MM.1S (cell line): ENCODE measurements around the gene AFAP1.

Experiments used
- DNase-seq: peaks from one replicate; pipeline ENCODE4 v3.0.0-alpha.2; 2015
- H2AFZ ChIP-seq: fragments of 300-600 bp; sonication (generic); 2 replicates; pipeline ENCODE4 v1.6.0; 2016; ENCODE audit warnings: antibody characterized with exemption, low read length
- H3F3A ChIP-seq: fragments of 300-600 bp; sonication (generic); 2 replicates; pipeline ENCODE4 v1.6.1; 2016; ENCODE audit warnings: mild to moderate bottlenecking, antibody characterized with exemption, low read length, moderate library complexity, mixed read lengths; ENCODE audit not compliant: insufficient read depth
- H3K27ac ChIP-seq: fragments of 300-600 bp; sonication (generic); 2 replicates; pipeline ENCODE4 v1.5.1; 2016; ENCODE audit warnings: mild to moderate bottlenecking, low read length
- H3K27me3 ChIP-seq: fragments of 300-600 bp; sonication (generic); replicated peaks from 2 replicates; pipeline ENCODE4 v1.6.0; 2016; ENCODE audit warnings: low read length; ENCODE audit not compliant: insufficient read depth
- H3K36me3 ChIP-seq: fragments of 300-600 bp; sonication (generic); replicated peaks from 2 replicates; pipeline ENCODE4 v1.6.1; 2016; ENCODE audit warnings: mild to moderate bottlenecking, low read length, mixed read lengths; ENCODE audit not compliant: insufficient read depth
- H3K4me1 ChIP-seq: fragments of 300-600 bp; sonication (generic); 2 replicates; pipeline ENCODE4 v1.6.1; 2016; ENCODE audit warnings: low read length, mixed read lengths
- H3K4me2 ChIP-seq: fragments of 300-600 bp; sonication (generic); 2 replicates; pipeline ENCODE4 v1.6.0; 2016; ENCODE audit warnings: low read depth, low read length
- H3K4me3 ChIP-seq: fragments of 300-600 bp; sonication (generic); 2 replicates; pipeline ENCODE4 v1.5.1; 2016; ENCODE audit warnings: low read length, mixed read lengths
- H3K79me2 ChIP-seq: fragments of 300-600 bp; sonication (generic); 2 replicates; pipeline ENCODE4 v1.6.1; 2016; ENCODE audit warnings: mixed run types, low read length, mixed read lengths
- H3K9ac ChIP-seq: fragments of 300-600 bp; sonication (generic); 2 replicates; pipeline ENCODE4 v1.6.1; 2016; ENCODE audit warnings: low read length, mixed read lengths
- H3K9me2 ChIP-seq: fragments of 300-600 bp; sonication (generic); replicated peaks from 2 replicates; pipeline ENCODE4 v1.6.1; 2016; ENCODE audit warnings: mild to moderate bottlenecking, low read length, mixed read lengths; ENCODE audit not compliant: insufficient read depth
- H3K9me3 ChIP-seq: fragments of 300-600 bp; sonication (generic); replicated peaks from 2 replicates; pipeline ENCODE4 v1.6.1; 2016; ENCODE audit warnings: mild to moderate bottlenecking, low read length, mixed read lengths; ENCODE audit not compliant: insufficient read depth
- H4K20me1 ChIP-seq: fragments of 300-600 bp; sonication (generic); 2 replicates; pipeline ENCODE4 v1.6.1; 2016; ENCODE audit warnings: mild to moderate bottlenecking, low read length, moderate library complexity, mixed read lengths; ENCODE audit not compliant: insufficient read depth
- CTCF ChIP-seq: fragments of 300-600 bp; sonication (generic); IDR thresholded peaks from 2 replicates; pipeline ENCODE4 v1.5.1; 2016; ENCODE audit warnings: antibody characterized with exemption, low read length, mixed read lengths
- EZH2 ChIP-seq: fragments of 300-600 bp; sonication (generic); optimal IDR thresholded peaks from 2 replicates; pipeline ENCODE3; 2017; ENCODE audit warnings: low read depth, mild to moderate bottlenecking, antibody characterized with exemption, low read length, mixed read lengths
- EZH2phosphoT487 ChIP-seq: fragments of 300-600 bp; sonication (generic); IDR thresholded peaks from 2 replicates; pipeline ENCODE4 v1.6.1; 2018; ENCODE audit warnings: antibody characterized with exemption, low read length

Gene AFAP1

GRCh38 chr4:7815562-7815961 is 124.1 kb downstream of the AFAP1 start:
- Histone ChIP-seq H3K9me2 (no peaks in the 10 kb centered on the region), H3K9me3 (no peaks in the 10 kb centered on the region), H3K4me2 (no peak overlapping the region), H3K4me1 (no peaks in the 10 kb centered on the region), H3K27me3 (peaks cover 98% of the 10 kb centered on the region), H2AFZ (no peak overlapping the region), H3K4me3 (no peak overlapping the region), H3K36me3 (no peaks in the 10 kb centered on the region), H4K20me1 (no peaks in the 10 kb centered on the region), H3K27ac (no peak overlapping the region), H3K79me2 (no peaks in the 10 kb centered on the region), H3K9ac (no peak overlapping the region), H3F3A (no peaks in the 10 kb centered on the region)
- no peak for TF ChIP-seq CTCF
- no peak for TF ChIP-seq EZH2
- TF ChIP-seq EZH2phosphoT487 = no peak
- no peak for DNase-seq

GRCh38 chr4:7814451-7814850 is 125.2 kb downstream of the AFAP1 start:
- H3K4me2 ChIP-seq = no peak overlapping the region
- no peaks in the 10 kb centered on the region for H4K20me1 ChIP-seq
- H3K9me3 ChIP-seq = no peaks in the 10 kb centered on the region
- no peaks in the 10 kb centered on the region for H3K36me3 ChIP-seq
- no peak for DNase-seq
- TF ChIP-seq CTCF = no peak
- TF ChIP-seq EZH2phosphoT487 = no peak
- H3K4me3 ChIP-seq = no peak overlapping the region
- H3K79me2 ChIP-seq = no peaks in the 10 kb centered on the region
- H3K27ac ChIP-seq = no peak overlapping the region
- H3K9me2 ChIP-seq = no peaks in the 10 kb centered on the region
- no peaks in the 10 kb centered on the region for H3F3A ChIP-seq
- no peaks in the 10 kb centered on the region for H3K4me1 ChIP-seq
- peaks cover 98% of the 10 kb centered on the region for H3K27me3 ChIP-seq
- H3K9ac ChIP-seq = no peak overlapping the region
- no peak overlapping the region for H2AFZ ChIP-seq

- no peaks in the 10 kb centered on the region for H3K4me1 ChIP-seq
- H3K9ac ChIP-seq = no peak overlapping the region
- H3K27ac ChIP-seq = no peak overlapping the region
- no peaks in the 10 kb centered on the region for H3K9me2 ChIP-seq
- no peak overlapping the region for H3K4me2 ChIP-seq
- TF ChIP-seq CTCF = no peak
- no peak for TF ChIP-seq EZH2phosphoT487
- TF ChIP-seq EZH2 = no peak
- no peaks in the 10 kb centered on the region for H4K20me1 ChIP-seq
- H3K79me2 ChIP-seq = no peaks in the 10 kb centered on the region
- peaks cover 97% of the 10 kb centered on the region for H3K27me3 ChIP-seq
- H2AFZ ChIP-seq = no peak overlapping the region
- no peaks in the 10 kb centered on the region for H3K9me3 ChIP-seq
- no peak for DNase-seq
- no peaks in the 10 kb centered on the region for H3F3A ChIP-seq
- no peak overlapping the region for H3K4me3 ChIP-seq
- no peaks in the 10 kb centered on the region for H3K36me3 ChIP-seq
These were observed 126.0 kb downstream of the AFAP1 start for GRCh38 chr4:7813674-7814073.
